NCI-H510A treated with DMSO at 0.1 percent for 48 hours (cell line): ENCODE measurements around the gene SPPL2A.
"Not testable (repeated sequence)": the region's sequence is repeated elsewhere in the genome, so short reads cannot be mapped to it uniquely, and the experiment has no call there.

Source experiments
- DNase-seq: peaks from one replicate; lab custom pipeline; 2025; lab: John Stamatoyannopoulos, UW

The SPPL2A gene

DNA sequence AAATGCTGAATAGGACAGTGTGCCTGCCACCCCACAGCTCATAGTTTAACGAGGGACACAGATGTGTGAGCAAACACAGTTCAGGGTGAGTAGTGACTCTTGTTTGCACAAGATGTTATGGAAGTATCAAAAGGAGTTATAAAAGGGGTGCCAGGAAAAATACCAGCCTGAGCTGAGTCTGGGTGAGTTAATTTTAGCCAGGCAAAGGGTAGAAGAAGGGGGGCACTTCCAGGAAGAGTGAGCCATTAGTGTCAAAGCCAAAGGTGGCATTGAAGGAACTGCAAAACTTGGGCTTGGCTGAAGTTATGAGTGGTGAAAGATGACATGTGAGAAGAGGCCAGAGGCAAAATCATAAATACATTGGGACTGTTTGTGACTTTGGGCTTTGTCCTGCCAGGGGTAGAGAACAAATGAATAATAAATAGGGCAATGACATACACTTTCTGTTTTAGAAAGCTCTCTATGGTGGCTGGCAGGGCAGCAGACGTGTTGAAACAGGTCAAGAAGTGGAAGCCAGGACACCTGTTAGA, 1.9 kb upstream of the SPPL2A start:
- DNase-seq: no peak

DNA sequence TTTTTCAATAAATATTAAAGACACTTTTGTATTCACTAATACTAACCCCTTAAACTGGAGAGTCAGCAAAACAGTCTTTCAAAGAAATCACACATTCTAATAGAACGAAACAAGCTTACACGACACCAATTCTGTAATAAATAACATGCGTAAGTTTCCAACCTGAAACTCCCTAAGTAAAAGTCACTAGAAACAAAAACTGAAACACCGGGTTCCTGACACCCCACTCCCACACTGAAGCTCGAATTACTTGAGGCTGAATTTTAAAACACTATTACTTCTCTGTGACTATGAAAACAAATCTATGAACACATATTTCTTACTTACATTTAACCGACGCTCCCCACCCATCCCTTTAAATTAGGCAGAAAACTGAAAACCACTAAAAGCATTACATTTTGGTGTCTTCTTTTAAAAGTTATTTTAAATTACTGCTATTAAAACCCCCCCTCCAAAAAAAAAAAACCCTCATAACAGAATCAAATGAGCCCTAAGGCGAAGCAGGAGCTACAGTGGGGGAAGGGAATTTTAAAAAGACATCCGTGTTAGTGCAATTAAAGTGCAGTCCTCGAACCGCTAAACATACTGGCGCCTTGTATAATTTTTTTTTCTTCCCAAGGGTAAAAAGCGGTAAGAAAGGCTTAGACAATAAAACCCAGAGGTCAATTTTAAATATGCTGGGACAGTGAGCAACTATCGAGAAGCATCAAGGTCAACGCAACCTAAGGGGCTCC, 878 bp downstream of the SPPL2A start:
- peak; percentile 39 for DNase-seq

DNA sequence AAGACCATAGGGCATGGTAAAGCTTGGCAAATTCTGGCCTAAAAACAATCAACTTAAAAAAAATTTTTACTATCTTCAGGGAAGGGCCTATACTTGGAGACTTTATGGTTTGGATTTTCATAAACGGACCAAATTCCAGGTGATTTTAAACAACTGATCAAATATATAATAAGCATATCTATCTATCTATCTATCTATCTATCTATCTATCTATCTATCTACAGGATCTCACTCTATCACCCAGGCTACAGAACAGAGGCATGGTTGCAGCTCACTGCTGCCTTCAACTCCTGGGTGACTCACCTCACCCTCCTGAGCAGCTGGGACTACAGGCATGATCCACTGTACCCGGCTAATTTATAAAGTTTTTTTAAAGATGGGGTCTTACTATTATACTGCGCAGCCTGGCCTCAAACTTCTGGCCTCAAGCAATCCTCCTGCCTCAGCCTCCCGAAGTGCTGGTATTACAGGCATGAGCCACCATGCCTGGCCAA, 6.7 kb downstream of the SPPL2A start:
- DNase-seq: no peak

DNA sequence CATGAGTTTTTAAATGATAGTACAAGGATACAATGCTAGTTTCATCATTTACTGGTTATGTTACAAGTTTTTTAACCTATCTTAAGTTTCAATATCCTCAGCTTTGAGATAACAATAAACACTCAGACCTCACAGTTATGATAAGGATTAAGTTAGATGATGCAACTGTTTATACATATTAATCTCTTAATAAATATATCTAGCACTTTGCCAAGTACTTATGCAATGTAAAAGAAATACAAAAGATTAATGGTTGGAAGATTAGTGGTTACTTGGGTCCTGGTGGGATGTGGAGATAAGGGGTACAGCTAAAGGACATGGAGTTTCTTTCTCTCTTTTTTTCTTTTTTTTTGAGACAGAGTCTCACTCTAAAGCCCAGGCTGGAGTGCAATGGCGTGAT, 12.0 kb downstream of the SPPL2A start:
- DNase-seq: no peak

DNA sequence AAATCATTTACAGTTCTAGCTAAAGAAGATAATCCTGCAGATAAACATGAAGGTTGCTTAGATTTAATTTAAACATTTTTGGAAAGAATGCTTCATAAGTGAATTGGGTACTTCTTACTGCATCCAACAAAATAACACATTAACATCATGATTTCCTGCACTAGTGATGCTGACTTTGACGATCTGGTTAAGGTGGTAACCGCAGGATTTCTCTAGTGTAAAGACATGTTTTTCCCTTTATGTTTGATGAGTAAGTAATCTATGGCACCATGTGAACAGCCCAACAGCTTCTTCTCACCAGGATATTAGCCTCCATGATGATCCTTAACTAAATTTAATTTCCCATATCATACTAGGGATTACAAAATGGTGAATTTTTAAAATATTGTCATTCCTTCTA, 14.1 kb downstream of the SPPL2A start:
- no peak for DNase-seq

DNA sequence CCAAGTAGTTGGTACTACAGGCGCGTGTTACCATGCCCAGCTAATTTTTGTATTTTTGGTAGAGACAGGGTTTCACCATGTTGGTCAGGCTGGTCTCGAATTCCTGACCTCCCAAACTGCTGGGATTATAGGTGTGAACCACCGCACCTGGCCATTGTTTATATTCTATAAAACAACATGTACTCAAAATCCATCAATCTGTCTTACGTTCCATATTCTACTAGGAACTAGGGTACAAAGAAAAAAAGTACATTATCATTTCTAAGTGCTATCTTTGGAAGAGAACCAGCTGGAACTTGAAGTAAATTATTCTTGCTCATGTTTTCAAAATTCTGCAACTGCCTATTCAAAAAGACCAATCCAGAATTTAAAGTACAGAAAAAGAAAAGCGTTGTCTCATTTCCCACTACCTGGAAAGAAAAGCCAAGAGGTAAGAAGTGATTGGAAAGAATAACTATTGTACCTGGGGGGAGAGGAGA, 15.2 kb downstream of the SPPL2A start:
- DNase-seq: no peak

DNA sequence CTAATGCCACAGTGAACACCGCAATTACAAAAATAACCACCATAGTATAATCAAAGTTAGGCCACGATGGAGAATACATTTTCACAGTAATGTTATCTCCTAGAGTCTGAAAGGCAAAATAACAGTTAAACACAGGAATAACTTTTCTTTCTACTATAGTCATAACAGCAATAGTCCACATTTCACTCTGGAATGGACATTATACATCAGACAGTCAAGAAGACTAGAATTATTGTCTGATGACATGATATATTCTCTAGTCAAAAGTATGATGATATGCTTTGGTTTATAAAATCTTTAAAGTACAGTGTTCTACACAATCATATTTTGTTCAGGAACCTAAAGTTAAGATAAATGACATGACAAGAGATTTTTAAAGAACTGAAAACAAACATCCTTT, 18.0 kb downstream of the SPPL2A start:
- DNase-seq: no peak

DNA sequence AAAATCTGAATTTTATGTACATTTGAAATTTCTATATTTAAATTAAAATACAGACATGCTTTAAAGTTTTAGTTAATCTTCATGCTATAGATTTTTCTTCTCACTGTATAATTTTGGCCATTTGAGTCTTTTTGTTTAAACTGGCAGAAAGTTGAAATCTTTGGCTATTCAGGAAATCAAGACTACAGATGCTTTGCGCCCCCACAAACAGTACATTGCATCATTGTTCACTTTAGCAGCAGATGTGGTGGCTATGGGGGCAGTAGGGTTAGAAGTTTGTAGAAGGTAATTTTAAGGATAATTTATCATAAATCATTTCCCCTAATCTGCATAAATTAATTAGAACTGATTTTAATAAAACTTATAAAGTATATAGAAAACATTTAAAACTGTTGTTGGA, 20.9 kb downstream of the SPPL2A start:
- no peak for DNase-seq

DNA sequence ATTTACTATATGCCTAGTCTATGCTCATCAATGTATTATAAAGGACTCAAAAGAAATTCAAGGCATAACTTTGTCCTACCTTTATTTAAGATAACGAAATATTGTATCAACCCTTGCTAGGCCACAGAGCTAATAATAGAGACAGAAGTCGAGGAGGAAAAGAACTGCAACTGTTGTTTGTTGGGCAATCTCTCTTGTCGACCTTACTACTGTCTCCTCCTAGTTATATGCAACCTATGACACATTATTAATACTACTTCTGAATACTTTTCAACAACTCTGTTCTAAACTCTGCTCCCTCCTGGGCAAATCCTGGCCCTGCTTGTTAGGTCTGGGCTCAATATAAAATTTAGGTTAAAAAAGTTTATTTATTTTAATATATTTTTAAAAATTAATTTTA, 24.6 kb downstream of the SPPL2A start:
- no peak for DNase-seq

DNA sequence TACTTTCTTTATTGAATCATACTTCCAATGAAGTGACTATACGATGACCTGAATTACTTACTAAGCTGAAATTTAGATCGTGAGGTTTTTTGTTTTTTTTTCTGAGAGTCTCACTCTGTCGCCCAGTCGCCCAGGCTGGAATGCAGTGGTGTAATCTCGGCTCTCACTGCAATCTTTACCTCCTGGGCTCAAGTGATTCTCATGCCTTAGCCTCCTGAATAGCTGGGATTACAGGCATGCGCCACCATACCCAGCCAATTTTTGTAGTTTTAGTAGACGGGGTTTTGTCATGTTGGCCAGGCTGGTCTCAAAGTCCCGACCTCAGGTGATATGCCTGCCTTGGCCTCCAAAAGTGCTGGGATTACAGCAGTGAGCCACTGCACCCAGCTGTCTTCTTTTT, 28.7 kb downstream of the SPPL2A start:
- no peak for DNase-seq

DNA sequence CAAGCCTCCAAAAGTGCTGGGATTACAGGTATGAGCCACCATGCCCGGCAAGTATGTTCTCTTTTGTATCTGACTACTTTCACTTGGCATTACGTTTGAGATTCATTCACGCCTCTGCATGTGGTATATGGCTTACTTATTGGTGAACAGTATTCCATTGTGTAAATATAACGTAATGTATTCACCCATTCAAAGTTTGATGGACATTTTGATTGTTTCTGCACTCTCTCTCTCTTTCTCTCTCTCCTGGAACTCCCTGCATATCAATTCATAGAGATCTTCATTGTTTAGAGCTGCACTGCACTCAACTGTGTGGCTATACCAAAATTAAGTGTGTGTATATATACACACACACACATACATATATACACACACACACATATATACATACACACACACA, 30.4 kb downstream of the SPPL2A start:
- no peak for DNase-seq

DNA sequence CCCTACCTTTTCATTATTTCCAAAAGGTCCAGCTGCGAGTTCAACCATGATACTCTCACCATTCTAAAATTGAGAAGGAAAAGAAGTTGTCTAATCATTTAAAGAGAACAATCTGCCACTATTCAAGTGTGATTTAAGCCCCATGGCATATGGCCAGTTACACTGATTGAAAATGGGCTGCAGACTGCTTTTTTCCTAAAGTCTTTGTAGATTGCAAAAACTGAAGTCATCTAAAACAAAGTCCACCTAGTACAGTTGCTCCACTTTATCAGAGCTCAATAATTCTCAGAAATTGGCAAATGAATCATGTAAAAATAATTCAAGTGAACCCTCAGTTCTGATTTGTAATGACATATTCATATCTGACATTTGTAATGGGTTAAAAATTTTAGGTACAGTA, 39.2 kb downstream of the SPPL2A start:
- DNase-seq: no peak

DNA sequence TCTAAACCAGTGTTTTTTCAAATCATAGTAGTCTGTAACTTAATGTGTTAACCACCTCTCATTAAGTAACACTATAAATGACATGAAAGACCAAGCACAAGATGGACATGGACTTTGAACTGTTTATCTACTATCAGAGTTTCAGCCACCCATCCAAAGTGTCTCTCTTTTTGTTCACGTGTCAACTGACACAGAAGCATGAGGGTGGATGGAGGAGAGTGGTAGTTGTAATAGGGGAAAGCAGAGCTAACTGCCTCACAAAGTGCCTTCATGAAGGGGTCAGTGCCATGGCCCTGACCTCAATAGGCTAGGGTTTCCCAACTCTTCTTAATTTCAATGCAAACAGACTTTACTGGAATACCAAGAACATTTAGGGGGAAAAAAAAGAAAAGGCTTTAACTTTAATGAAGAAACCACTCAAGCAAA, 46.8 kb downstream of the SPPL2A start:
- no peak for DNase-seq

DNA sequence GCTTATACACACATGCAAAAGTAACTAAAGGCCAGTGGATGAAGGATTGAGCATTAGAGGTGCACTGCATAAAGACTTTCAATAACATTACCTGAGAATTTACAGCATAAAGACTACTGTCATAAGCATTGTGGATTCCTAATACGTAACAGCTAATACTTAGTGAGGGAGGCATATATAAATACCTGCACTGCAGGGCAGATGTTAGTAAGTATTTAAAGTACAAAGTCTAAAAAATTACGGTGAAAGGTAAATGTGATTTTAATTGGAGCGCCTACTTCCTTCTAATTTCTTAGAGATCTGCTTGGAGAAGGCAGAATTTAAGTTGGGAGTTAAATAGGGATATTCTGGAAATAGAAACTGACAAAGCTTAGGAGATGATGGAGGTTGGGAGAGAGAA, 53.5 kb downstream of the SPPL2A start:
- DNase-seq: no peak

DNA sequence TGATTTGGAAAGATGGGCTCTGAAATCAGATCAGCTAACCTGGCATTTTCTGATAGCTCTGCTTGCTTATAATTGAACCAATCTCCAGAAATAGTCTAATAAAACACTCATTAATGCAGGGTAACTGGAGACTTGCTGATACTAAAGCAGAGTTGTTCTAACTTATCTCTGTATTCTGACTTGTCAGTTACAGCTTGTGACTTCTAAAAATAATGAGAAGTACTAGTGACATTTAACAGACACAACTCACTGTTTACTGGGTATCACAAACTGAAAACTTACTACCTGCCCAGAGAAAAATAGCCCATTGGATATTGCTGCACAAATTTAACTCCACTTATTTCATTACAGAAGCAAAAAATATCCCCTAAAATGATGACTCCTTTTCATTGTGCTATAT, 54.9 kb downstream of the SPPL2A start:
- DNase-seq: no peak

DNA sequence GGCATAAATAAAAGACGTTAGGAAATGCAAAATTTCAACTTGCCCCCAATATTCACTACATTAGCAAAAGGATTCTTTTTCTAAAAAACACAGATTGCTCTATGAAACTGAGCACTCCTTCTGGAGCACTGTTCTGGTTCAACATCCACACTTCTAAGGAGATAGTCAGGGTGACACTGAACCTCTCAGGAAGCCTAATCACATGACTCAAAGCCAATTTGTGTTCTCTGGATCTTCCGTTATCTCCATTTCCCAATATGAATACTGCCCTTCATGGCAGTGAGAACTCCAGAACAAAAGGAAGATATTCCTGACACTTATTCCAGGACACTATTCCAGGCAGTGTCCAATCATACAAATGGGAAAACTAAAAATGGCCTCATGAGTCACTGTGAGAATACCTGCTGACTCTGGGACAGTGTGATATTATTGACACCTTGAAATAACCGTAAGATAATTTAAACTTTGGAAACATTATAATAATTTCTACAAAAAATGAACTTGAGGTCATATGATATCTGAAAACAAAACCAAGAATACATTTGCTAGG, 57.6 kb downstream of the SPPL2A start:
- no peak for DNase-seq

DNA sequence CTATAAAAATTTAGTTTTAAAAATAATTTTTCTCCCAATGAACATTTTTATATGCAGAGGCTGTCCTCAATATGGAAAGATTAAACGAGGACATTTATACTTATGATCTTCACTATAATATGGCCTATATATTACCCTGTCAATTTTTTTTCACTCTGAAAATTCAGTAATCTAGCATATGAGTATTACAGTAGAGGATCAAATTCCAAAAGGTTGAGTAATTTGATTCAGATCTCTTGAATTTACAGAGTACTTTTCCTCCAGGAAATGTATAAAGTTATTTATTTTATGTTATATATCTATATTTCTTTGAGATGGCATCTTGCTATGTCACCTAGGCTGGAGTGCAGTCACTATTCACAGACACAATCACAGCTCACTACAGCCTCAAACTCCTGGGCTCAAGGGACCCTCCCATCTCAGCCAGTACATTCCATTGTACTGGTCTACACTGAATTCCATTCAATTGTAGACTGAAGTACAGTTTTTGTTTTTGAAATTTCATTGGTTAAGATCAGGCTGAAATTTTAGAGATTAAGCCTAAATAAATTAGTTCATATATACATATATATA, 62.7 kb downstream of the SPPL2A start:
- no peak for DNase-seq

DNA sequence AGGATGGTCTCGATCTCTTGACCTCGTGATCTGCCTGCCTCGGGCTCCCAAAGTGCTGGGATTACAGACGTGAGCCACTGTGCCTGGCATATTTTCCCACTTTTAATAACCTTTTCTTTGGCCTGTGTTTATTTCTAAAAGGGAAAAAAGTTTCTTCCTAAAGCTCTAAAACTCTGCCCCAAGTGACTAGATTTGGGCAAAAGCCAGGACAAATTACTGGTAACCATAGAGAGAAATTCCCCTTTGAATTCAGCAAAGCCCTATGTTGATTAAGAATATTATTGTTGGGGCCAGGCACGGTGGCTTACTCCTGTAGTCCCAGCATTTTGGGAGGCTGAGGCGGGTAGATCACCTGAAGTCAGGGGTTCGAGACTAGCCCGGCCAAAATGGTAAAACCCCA, 67.4 kb downstream of the SPPL2A start:
- DNase-seq: no peak

DNA sequence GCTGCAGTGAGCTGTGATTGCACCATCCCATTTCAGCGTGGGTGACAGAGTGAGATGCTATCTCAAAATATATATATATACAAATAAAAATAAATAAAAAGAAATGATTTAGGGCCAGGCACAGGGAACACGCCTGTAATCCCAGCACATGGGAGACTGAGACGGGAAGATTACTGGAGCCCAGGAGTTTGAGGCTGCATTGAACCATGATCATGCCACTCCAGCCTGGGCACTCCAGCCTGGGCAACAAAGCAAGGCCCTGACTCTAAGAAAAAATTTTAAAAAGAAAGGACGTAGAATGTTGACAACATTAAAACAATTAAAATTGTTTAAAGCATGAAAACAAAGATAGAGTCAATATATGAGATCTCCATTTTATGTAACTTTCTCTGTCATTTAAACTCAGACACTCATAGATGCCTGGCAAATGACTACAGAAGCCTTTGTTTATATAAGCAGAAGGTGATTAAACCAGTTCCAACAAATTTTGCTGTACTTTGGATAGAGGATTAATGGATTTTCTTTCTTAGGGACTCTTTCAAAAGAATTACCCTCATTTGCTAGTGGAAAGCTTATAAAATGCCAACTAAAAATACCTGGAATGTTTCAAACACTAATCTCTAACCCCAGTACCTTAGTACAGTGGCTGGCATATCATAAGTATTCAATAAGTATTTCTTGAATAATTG, 68.3 kb downstream of the SPPL2A start:
- no peak for DNase-seq

DNA sequence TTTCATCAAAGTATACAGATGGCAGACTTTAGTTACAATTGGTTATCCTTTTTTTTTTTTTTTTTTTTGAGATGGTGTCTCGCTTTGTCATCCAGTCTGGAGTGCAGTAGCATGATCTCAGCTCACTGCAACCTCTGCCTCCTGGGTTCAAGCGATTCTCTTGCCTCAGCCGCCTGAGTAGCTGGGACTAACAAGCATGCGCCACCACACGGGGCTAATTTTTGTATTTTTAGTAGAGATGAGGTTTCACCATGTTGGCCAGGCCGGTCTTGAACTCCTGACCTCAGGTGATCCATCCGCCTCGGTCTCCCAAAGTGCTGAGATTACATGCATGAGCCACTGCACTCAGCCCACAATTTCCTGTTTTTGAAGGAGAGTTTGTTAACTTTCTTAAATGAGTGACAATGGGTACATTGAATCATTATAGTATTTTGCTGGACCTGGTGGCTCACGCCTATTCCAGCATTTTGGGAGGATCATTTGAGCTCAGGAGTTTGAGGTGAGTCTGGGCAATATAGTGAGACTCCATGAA, 70.8 kb downstream of the SPPL2A start:
- not testable (repeated sequence) for DNase-seq

DNA sequence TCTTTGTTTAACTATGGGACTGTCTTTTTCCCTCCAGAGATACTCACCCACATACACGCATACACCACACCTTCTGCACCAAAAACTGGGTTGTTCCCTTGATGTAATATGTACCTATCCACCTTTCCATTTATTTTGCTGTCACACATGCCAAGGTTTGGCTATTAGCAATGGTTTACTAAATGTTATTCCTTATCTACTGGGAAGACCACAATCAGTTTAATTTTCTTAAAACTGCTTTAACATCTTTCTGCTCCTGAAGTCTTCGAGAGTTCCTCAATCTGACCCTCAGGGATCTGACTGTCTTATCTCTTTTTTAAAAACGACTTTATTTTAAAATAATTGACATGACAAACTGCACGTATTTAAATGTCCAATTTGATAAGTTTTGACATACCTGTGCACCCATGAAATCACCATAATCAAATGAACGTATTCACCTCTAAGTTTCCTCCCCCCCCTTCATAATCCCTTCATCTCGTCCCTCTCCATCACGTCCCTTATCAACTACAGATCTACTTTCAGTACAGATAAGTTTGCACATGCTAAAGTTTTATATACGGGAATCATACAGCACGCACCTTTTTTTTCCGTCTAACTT, 78.1 kb downstream of the SPPL2A start:
- no peak for DNase-seq
